Esophagus squamous epithelium (tissue), 4 donors: ENCODE data around the gene SYCP2.

Experiments
- POLR2A ChIP-seq, 4 donors: fragments of 450-650 bp; IDR thresholded peaks; one replicate each; pipeline ENCODE4 v1.6.1; 2017; ENCODE audit warnings: antibody characterized with exemption in 4 of 4, mild to moderate bottlenecking in 4 of 4, moderate library complexity in 3 of 4
- TF ChIP-seq, protein P1 (sequence below), 6 experiments: fragments of 450-650 bp in 4 of 6; fragments of 200-600 bp in 2 of 6; sonication (generic) in 2 of 6; IDR thresholded peaks; one replicate each; pipeline ENCODE4 v1.5.1; 2016 to 2019; ENCODE audit warnings: antibody characterized with exemption in 6 of 6, mild to moderate bottlenecking in 4 of 6, moderate library complexity in 4 of 6

DNA sequence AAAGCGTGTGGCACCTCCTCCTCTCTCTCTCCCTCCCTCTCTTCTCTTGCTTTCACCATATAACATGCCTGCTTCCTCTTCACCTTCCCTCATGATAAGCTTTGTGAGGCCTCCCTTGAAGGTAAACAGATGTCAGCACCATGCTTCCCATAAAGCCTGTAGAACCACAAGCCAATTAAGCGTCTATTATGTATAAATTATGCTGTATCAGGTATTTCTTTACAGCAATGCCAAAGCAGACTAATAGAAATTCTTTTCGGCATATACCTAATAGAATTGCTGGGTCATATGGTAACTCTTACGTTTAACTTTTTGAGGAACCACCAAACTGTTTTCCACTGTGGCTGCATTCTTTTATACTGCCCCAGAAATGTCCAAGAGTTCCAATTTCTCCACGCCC, 75.0 kb downstream of the SYCP2 start:
- no peak for TF ChIP-seq POLR2A (IDR thresholded peaks at IDR 0.05)
- TF ChIP-seq, protein P1, sequence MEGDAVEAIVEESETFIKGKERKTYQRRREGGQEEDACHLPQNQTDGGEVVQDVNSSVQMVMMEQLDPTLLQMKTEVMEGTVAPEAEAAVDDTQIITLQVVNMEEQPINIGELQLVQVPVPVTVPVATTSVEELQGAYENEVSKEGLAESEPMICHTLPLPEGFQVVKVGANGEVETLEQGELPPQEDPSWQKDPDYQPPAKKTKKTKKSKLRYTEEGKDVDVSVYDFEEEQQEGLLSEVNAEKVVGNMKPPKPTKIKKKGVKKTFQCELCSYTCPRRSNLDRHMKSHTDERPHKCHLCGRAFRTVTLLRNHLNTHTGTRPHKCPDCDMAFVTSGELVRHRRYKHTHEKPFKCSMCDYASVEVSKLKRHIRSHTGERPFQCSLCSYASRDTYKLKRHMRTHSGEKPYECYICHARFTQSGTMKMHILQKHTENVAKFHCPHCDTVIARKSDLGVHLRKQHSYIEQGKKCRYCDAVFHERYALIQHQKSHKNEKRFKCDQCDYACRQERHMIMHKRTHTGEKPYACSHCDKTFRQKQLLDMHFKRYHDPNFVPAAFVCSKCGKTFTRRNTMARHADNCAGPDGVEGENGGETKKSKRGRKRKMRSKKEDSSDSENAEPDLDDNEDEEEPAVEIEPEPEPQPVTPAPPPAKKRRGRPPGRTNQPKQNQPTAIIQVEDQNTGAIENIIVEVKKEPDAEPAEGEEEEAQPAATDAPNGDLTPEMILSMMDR (IDR thresholded peaks at IDR 0.05), result no peak
